Natural killer cell (primary cell): ENCODE results near the gene BTBD2. TPM values are rescaled to one million over a fixed set of nuclear protein-coding genes. Genes with fewer than 3 reads are reported as not detected.
A peak's percentile ranks its signal among the peaks of the same experiment; 100 is the strongest.

Experiments
- ATAC-seq, 3 donors: fragments of 150-1000 bp in 2 of 3; fragments of 200-7000 bp in 1 of 3; cut with Tn5 transposase; 1 replicate in 1 of 3; 2 replicates in 2 of 3; pipeline ENCODE4 v1.10.0; 2021; ENCODE audit warnings: mild to moderate bottlenecking in 2 of 3, moderate library complexity in 2 of 3
- DNase-seq, 2 donors: peaks; one replicate each; pipeline versions ENCODE4 v3.0.0 to v3.0.0-alpha.2; 2013 to 2021; ENCODE audit warnings: mixed read lengths in 1 of 2
- H3K27ac ChIP-seq: one replicate; pipeline ENCODE4 v1.5.1; 2013; ENCODE audit warnings: mild to moderate bottlenecking, low read length
- H3K27me3 ChIP-seq: one replicate; pipeline ENCODE4 v1.6.1; 2013; ENCODE audit warnings: low read length; ENCODE audit not compliant: control insufficient read depth, insufficient read depth
- H3K36me3 ChIP-seq: one replicate; pipeline ENCODE4 v1.6.1; 2013; ENCODE audit warnings: low read length; ENCODE audit not compliant: control insufficient read depth, insufficient read depth
- H3K4me1 ChIP-seq: one replicate; pipeline ENCODE4 v1.6.1; 2013; ENCODE audit warnings: low read length; ENCODE audit not compliant: control insufficient read depth, insufficient read depth
- H3K4me3 ChIP-seq: one replicate; pipeline ENCODE4 v1.5.1; 2013; ENCODE audit warnings: low read length
- H3K9me3 ChIP-seq: one replicate; pipeline ENCODE4 v1.6.1; 2013; ENCODE audit warnings: low read length; ENCODE audit not compliant: control insufficient read depth, insufficient read depth
- H3K27ac Mint-ChIP-seq, 2 donors: one replicate each; pipeline ENCODE4 v1.8.0; 2022; ENCODE audit warnings: mild to moderate bottlenecking in 2 of 2, mixed read lengths in 2 of 2, moderate library complexity in 1 of 2
- H3K27me3 Mint-ChIP-seq, 2 donors: one replicate each; pipeline ENCODE4 v1.8.0; 2022; ENCODE audit warnings: low read depth in 2 of 2, mixed read lengths in 2 of 2
- H3K36me3 Mint-ChIP-seq: one replicate; pipeline ENCODE4 v1.8.0; 2022; ENCODE audit warnings: mixed read lengths
- H3K4me1 Mint-ChIP-seq, 2 donors: one replicate each; pipeline ENCODE4 v1.8.0; 2022; ENCODE audit warnings: mixed read lengths in 2 of 2
- H3K4me3 Mint-ChIP-seq: one replicate; pipeline ENCODE4 v1.8.0; 2022; ENCODE audit warnings: mild to moderate bottlenecking, moderate library complexity, mixed read lengths
- H3K9me3 Mint-ChIP-seq, 2 donors: one replicate each; pipeline ENCODE4 v1.8.0; 2022; ENCODE audit warnings: mixed read lengths in 2 of 2
- WGBS: methylation state at CpG from one replicate; pipeline ENCODE4 v1.1.7; 2013; ENCODE audit warnings: missing lambda C conversion rate; ENCODE audit not compliant: insufficient coverage; 5-methylcytosine and 5-hydroxymethylcytosine counted together
- intact Hi-C: fragments of 100-400 bp; cut with micrococcal nuclease; formaldehyde crosslinking; loops from one replicate; pipeline ENCODE4 v1.14.2; 2022
- total RNA-seq, 4 donors: library from RNA; stranded (reverse); fragments of 120-200 nt in 1 of 4; gene quantifications; one replicate each; pipeline versions ENCODE4 v1.2.3 to v1.2.4, GENCODE V29; 2013 to 2022
- TF ChIP-seq, protein P1 (sequence below): fragments of 200-600 bp; IDR thresholded peaks from one replicate; pipeline ENCODE4 v1.8.0; 2022; ENCODE audit warnings: antibody characterized with exemption

BTBD2 gene
- total RNA-seq, 3 donors from 2014 or later (not counting 1 experiment from before 2014, with no cell fraction given), result 47.6 to 57.0 (median 53.4) TPM

DNA sequence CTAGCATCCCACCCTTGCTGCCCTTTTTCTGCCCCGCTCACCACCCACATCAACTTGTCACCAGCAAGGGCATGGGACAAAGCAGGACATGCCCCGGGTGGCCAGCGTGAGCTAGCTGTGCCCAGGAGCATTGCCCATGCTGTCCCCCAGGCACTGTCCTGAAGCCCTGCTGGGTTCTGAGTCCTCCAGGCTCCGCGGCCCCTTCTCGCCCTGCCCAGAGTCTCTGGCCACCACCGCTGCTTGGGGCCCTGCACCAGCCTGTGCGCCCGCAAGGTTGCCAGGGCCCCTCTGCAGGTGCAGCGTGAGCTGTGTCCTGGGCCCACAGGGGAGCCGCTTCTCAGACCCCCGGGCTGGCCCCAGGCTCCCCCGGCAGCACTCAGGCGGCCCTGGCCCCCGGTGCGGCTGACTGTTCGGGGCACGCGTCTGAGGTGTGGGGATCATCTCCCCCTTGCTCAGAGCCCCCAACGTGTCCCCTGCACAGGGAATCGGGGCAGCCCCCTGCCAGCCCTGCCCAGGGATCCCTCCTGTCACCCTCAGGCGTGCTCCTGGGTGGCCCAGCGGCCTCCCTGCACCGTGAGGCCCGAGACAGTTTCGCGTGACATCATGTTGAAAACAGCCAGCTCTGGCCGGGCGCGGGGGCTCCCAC lies 70.5 kb downstream of the BTBD2 start:
- Mint-ChIP-seq H3K27ac (no peak overlapping the region), H3K27me3 (no peaks in the 10 kb centered on the region), H3K36me3 (no peaks in the 10 kb centered on the region), H3K4me3 (no peak overlapping the region), H3K9me3 (no peaks in the 10 kb centered on the region), H3K4me1 (peaks cover 26 to 42% of the 10 kb centered on the region in 2 donors)
- no peaks in the 10 kb centered on the region for H3K27me3 ChIP-seq
- H3K9me3 ChIP-seq, result no peaks in the 10 kb centered on the region
- whole genome bisulfite sequencing, result 91% methylated on average over 30 of the region's 30 CpGs
- H3K4me3 ChIP-seq, result no peak overlapping the region
- DNase-seq, result no peak
- H3K36me3 ChIP-seq, result peaks cover 12% of the 10 kb centered on the region
- TF ChIP-seq, protein P1, sequence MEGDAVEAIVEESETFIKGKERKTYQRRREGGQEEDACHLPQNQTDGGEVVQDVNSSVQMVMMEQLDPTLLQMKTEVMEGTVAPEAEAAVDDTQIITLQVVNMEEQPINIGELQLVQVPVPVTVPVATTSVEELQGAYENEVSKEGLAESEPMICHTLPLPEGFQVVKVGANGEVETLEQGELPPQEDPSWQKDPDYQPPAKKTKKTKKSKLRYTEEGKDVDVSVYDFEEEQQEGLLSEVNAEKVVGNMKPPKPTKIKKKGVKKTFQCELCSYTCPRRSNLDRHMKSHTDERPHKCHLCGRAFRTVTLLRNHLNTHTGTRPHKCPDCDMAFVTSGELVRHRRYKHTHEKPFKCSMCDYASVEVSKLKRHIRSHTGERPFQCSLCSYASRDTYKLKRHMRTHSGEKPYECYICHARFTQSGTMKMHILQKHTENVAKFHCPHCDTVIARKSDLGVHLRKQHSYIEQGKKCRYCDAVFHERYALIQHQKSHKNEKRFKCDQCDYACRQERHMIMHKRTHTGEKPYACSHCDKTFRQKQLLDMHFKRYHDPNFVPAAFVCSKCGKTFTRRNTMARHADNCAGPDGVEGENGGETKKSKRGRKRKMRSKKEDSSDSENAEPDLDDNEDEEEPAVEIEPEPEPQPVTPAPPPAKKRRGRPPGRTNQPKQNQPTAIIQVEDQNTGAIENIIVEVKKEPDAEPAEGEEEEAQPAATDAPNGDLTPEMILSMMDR, result no peak
- no peak for ATAC-seq
- H3K27ac ChIP-seq, result no peak overlapping the region
- intact Hi-C loops, result no loop called here
- H3K4me1 ChIP-seq, result peaks cover 53% of the 10 kb centered on the region

GRCh38 chr19:1944088-1944915 lies 71.2 kb downstream of the BTBD2 start:
- Histone ChIP-seq H3K4me3 (no peak overlapping the region), H3K4me1 (peaks cover 61% of the 10 kb centered on the region), H3K27ac (peak overlapping the region; percentile 99), H3K36me3 (peaks cover 9% of the 10 kb centered on the region), H3K27me3 (no peaks in the 10 kb centered on the region), H3K9me3 (no peaks in the 10 kb centered on the region)
- ATAC-seq (no peak), DNase-seq (no peak)
- H3K4me1 Mint-ChIP-seq, result peaks cover 25 to 48% of the 10 kb centered on the region in 2 donors
- WGBS, result 83% methylated on average over 42 of the region's 42 CpGs
- H3K4me3 Mint-ChIP-seq, result peak overlapping the region; percentile 35
- peak overlapping the region; percentile 94 to 96 for H3K27ac Mint-ChIP-seq
- H3K9me3 Mint-ChIP-seq, result no peaks in the 10 kb centered on the region
- intact Hi-C loops, result no loop called here
- H3K27me3 Mint-ChIP-seq, result no peaks in the 10 kb centered on the region
- H3K36me3 Mint-ChIP-seq, result no peaks in the 10 kb centered on the region
- TF ChIP-seq, protein P1, result no peak

- Histone ChIP-seq H3K27me3 (no peaks in the 10 kb centered on the region), H3K9me3 (no peaks in the 10 kb centered on the region), H3K27ac (peak overlapping the region; percentile 99), H3K4me1 (peaks cover 61% of the 10 kb centered on the region), H3K4me3 (no peak overlapping the region), H3K36me3 (peaks cover 3% of the 10 kb centered on the region)
- 81% methylated on average over 22 of the region's 22 CpGs for WGBS
- DNase-seq (no peak), ATAC-seq (no peak)
- peak overlapping the region; percentile 94 for H3K4me3 Mint-ChIP-seq
- H3K36me3 Mint-ChIP-seq, result no peaks in the 10 kb centered on the region
- peaks cover 19 to 44% of the 10 kb centered on the region in 2 donors for H3K4me1 Mint-ChIP-seq
- TF ChIP-seq, protein P1, result no peak
- no peaks in the 10 kb centered on the region for H3K9me3 Mint-ChIP-seq
- H3K27me3 Mint-ChIP-seq, result no peaks in the 10 kb centered on the region
- peak overlapping the region; percentile 94 to 96 for H3K27ac Mint-ChIP-seq
- intact Hi-C loops, result no loop called here
Measured at GRCh38 chr19:1943661-1944087, 71.8 kb downstream of the BTBD2 start.
